K562 (cell line): ENCODE results near the gene SCN4A.
"Not testable (repeated sequence)": the region's sequence is repeated elsewhere in the genome, so short reads cannot be mapped to it uniquely, and the experiment has no call there.

ENCODE experiments used
- TCF7L2 ChIP-seq: fragments of 150-350 bp; IDR thresholded peaks from 2 replicates; pipeline ENCODE4 v1.6.1; 2016; ENCODE audit warnings: low read depth, mild to moderate bottlenecking, low read length, moderate library complexity
- ZNF165 ChIP-seq: fragments of 250-450 bp; sonication (Bioruptor Pico); IDR thresholded peaks from 2 replicates; pipeline ENCODE4 v1.4.0; 2020; ENCODE audit warnings: borderline replicate concordance

GRCh38 chr17:63920779-63921178, 51.9 kb downstream of the SCN4A start:
- not testable (repeated sequence) for TF ChIP-seq ZNF165, TCF7L2
